H1 (cell line): Measurements from ENCODE around the gene CANX. TPM values are rescaled to one million over a fixed set of nuclear protein-coding genes. Genes with fewer than 3 reads are reported as not detected.

ENCODE experiments used
- ASH2L ChIP-seq: fragments of 200-600, 300-600 bp; sonication (generic); IDR thresholded peaks from one replicate; pipeline ENCODE4 v1.7.1; 2017; ENCODE audit warnings: low read length
- BCL11A ChIP-seq, 2 experiments: IDR thresholded peaks; one replicate each; pipeline ENCODE4 v1.6.1; 2011; ENCODE audit warnings: low read depth in 2 of 2, low read length in 2 of 2, mild to moderate bottlenecking in 2 of 2
- NRF1 ChIP-seq: IDR thresholded peaks from 2 replicates; pipeline ENCODE4 v1.6.1; 2011; ENCODE audit warnings: mild to moderate bottlenecking, low read depth, low read length, improper control_type of control experiment
- POLR2AphosphoS5 ChIP-seq: IDR thresholded peaks from 2 replicates; pipeline ENCODE4 v1.6.1; 2011; ENCODE audit warnings: low read depth, low read length
- SAP30 ChIP-seq: fragments of 300-600 bp; sonication (generic); IDR thresholded peaks from 2 replicates; pipeline ENCODE4 v1.7.1; 2012; ENCODE audit warnings: low read length, moderate library complexity, mild to moderate bottlenecking, inconsistent platforms; ENCODE audit not compliant: insufficient read depth, insufficient replicate concordance
- SIN3A ChIP-seq, 2 experiments: IDR thresholded peaks in 1 of 2; conservative IDR thresholded peaks in 1 of 2; 2 replicates each; pipeline ENCODE4 v1.6.1; 2011 to 2012; ENCODE audit warnings: low read length in 2 of 2, improper control_type of control experiment in 1 of 2, low read depth in 1 of 2, mild to moderate bottlenecking in 1 of 2
- SIRT6 ChIP-seq: IDR thresholded peaks from one replicate; pipeline ENCODE4 v1.7.1; 2012; ENCODE audit warnings: low read length, inconsistent platforms
- polyA plus RNA-seq, 7 experiments: library from polyadenylated mRNA; depleted of rRNA in 3 of 7; stranded (reverse) in 5 of 7; unstranded in 2 of 7; fragments of >200 nt in 5 of 7; fragments of 200-250 nt in 2 of 7; gene quantifications; 1 replicate in 5 of 7; 2 replicates in 1 of 7; 4 replicates in 1 of 7; pipeline versions ENCODE4 v1.2.1 to v1.2.3, GENCODE V29; 2011 to 2013; ENCODE audit warnings: missing spikeins in 2 of 7, mixed read lengths in 2 of 7
- total RNA-seq: library from RNA; stranded (reverse); fragmentation: NEBNext Ultra II Directional; extraction: Animal tissue kit (Norgen Biotek cat#: 25700); gene quantifications from 2 replicates; pipeline ENCODE4 v1.2.1, GENCODE V29; 2021
- TF ChIP-seq, protein P1 (sequence below): fragments of 300-600 bp; sonication (generic); IDR thresholded peaks from 2 replicates; pipeline ENCODE4 v1.7.1; 2012; ENCODE audit warnings: low read length, moderate library complexity, mild to moderate bottlenecking, inconsistent platforms; ENCODE audit not compliant: insufficient replicate concordance
- TF ChIP-seq, protein P2 (sequence below): IDR thresholded peaks from 2 replicates; pipeline ENCODE4 v1.6.1; 2012; ENCODE audit warnings: inconsistent platforms

The CANX gene
- total and polyA plus RNA-seq, 2 of the 8 experiments (the other 6 are each of a cell fraction or from before 2014, with no cell fraction given), result 136 to 691 TPM

DNA sequence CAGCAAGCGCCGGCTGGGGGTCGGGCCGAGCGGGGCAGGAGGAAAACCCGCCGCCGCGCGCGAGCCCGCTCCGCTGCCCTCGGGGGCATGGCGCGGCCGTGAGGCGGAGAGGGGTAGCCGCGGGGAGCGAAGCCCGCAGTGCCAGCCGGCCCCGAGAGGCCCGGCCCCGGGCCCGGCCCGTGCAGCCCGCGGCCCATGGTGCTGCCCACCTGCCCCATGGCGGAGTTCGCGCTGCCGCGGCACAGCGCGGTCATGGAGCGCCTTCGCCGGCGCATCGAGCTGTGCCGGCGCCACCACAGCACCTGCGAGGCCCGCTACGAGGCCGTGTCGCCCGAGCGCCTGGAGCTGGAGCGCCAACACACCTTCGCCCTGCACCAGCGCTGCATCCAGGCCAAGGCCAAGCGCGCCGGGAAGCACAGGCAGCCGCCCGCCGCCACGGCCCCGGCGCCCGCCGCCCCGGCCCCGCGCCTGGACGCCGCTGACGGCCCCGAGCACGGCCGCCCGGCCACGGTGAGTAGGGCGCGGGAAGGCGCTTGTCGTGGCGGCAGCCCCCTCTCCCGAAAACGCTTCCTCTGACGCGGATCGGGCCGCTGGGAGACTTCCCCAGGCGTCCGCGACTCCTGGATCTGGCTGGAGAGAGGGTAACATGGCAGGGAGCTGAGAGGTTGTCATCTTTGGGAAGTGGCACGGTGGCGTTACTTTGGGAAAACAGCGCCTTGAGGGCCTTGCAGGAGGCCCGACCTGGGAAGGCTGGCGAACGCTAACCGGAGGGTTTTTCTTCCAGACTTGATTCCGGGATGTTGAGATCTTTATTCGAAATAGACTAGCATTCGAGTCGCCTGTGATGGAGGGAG is 34.4 kb downstream of the CANX start (continued):
- TF ChIP-seq, protein P1, sequence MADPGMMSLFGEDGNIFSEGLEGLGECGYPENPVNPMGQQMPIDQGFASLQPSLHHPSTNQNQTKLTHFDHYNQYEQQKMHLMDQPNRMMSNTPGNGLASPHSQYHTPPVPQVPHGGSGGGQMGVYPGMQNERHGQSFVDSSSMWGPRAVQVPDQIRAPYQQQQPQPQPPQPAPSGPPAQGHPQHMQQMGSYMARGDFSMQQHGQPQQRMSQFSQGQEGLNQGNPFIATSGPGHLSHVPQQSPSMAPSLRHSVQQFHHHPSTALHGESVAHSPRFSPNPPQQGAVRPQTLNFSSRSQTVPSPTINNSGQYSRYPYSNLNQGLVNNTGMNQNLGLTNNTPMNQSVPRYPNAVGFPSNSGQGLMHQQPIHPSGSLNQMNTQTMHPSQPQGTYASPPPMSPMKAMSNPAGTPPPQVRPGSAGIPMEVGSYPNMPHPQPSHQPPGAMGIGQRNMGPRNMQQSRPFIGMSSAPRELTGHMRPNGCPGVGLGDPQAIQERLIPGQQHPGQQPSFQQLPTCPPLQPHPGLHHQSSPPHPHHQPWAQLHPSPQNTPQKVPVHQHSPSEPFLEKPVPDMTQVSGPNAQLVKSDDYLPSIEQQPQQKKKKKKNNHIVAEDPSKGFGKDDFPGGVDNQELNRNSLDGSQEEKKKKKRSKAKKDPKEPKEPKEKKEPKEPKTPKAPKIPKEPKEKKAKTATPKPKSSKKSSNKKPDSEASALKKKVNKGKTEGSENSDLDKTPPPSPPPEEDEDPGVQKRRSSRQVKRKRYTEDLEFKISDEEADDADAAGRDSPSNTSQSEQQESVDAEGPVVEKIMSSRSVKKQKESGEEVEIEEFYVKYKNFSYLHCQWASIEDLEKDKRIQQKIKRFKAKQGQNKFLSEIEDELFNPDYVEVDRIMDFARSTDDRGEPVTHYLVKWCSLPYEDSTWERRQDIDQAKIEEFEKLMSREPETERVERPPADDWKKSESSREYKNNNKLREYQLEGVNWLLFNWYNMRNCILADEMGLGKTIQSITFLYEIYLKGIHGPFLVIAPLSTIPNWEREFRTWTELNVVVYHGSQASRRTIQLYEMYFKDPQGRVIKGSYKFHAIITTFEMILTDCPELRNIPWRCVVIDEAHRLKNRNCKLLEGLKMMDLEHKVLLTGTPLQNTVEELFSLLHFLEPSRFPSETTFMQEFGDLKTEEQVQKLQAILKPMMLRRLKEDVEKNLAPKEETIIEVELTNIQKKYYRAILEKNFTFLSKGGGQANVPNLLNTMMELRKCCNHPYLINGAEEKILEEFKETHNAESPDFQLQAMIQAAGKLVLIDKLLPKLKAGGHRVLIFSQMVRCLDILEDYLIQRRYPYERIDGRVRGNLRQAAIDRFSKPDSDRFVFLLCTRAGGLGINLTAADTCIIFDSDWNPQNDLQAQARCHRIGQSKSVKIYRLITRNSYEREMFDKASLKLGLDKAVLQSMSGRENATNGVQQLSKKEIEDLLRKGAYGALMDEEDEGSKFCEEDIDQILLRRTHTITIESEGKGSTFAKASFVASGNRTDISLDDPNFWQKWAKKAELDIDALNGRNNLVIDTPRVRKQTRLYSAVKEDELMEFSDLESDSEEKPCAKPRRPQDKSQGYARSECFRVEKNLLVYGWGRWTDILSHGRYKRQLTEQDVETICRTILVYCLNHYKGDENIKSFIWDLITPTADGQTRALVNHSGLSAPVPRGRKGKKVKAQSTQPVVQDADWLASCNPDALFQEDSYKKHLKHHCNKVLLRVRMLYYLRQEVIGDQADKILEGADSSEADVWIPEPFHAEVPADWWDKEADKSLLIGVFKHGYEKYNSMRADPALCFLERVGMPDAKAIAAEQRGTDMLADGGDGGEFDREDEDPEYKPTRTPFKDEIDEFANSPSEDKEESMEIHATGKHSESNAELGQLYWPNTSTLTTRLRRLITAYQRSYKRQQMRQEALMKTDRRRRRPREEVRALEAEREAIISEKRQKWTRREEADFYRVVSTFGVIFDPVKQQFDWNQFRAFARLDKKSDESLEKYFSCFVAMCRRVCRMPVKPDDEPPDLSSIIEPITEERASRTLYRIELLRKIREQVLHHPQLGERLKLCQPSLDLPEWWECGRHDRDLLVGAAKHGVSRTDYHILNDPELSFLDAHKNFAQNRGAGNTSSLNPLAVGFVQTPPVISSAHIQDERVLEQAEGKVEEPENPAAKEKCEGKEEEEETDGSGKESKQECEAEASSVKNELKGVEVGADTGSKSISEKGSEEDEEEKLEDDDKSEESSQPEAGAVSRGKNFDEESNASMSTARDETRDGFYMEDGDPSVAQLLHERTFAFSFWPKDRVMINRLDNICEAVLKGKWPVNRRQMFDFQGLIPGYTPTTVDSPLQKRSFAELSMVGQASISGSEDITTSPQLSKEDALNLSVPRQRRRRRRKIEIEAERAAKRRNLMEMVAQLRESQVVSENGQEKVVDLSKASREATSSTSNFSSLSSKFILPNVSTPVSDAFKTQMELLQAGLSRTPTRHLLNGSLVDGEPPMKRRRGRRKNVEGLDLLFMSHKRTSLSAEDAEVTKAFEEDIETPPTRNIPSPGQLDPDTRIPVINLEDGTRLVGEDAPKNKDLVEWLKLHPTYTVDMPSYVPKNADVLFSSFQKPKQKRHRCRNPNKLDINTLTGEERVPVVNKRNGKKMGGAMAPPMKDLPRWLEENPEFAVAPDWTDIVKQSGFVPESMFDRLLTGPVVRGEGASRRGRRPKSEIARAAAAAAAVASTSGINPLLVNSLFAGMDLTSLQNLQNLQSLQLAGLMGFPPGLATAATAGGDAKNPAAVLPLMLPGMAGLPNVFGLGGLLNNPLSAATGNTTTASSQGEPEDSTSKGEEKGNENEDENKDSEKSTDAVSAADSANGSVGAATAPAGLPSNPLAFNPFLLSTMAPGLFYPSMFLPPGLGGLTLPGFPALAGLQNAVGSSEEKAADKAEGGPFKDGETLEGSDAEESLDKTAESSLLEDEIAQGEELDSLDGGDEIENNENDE, result no peak
- TF ChIP-seq SIRT6, result no peak
- TF ChIP-seq SAP30, result peak; percentile 90
- peak; percentile 68 for TF ChIP-seq ASH2L
- no peak for TF ChIP-seq BCL11A (IDR thresholded peaks at IDR 0.05; ENCODE audit: low read depth in 2 of 2, low read length in 2 of 2)
- no peak; the same call in 1 of the 2 replicates for TF ChIP-seq POLR2AphosphoS5
- no peak for TF ChIP-seq NRF1
- TF ChIP-seq, protein P2, sequence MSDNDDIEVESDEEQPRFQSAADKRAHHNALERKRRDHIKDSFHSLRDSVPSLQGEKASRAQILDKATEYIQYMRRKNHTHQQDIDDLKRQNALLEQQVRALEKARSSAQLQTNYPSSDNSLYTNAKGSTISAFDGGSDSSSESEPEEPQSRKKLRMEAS, result no peak
- TF ChIP-seq SIN3A (conservative IDR thresholded peaks at IDR 0.05 in 1 of 2, IDR thresholded peaks at IDR 0.05 in 1 of 2; ENCODE audit: low read depth in 1 of 2, low read length in 2 of 2), result peak in 1 of 2 experiments; percentile 70; a peak in 2 of 4 replicates
